HG02885 (cell line): ENCODE measurements around the gene AVPR2.
A peak's percentile ranks its signal among the peaks of the same experiment; 100 is the strongest.

Source experiments
- ATAC-seq: cut with Tn5 transposase; IDR thresholded peaks from one replicate; pipeline ENCODE4 v1.9.1; 2021; ENCODE audit warnings: mild to moderate bottlenecking; ENCODE audit not compliant: unreplicated experiment, poor library complexity

The AVPR2 gene

GRCh38 chrX:153947009-153947769 is 42.7 kb downstream of the AVPR2 start:
- ATAC-seq, result peak; percentile 83

DNA sequence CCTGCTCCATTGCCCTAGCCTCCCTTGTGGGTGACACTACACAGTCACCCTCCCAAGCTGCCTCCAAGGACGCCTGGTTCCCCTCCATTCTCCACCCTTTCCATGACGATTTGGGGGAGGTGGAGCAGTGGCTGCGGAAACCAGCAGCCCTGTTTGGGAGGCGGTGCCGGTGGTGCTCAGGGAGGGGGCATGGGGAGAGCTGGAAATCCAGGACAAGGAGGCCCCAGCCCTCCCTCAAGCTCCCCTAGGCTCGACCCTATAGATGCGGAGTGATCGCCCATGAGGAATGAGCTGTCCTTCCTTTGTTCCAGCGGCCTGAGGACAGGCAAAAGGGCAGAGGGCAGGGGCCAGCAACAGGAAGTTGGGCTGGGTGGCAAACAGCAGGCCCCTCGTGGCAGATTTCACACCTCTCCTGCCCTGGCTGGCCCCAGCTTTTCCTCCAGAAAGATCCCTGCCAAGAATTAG is 43.6 kb downstream of the AVPR2 start:
- no peak for ATAC-seq

- ATAC-seq, result no peak
Observed at GRCh38 chrX:153948847-153949805, 44.7 kb downstream of the AVPR2 start.

DNA sequence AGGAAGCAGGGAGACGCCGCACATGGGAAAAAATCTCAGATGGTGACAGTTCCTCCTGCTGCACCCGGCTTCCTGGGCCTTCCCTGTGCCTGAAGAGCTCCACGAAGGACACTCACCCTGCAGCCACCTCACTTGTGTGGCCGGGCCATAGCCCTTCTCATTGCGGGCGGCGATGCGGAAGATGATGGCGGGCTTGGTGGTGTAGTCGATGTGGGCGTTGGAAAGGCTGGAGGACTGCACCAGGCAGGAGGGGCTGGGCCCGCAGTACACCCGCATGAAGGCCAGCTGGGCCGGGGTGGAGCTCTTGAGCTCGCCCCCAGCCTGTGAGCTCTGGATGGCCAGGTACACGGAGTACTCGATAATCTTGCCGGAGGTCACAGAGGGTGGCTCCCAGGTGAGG is 45.7 kb downstream of the AVPR2 start:
- no peak for ATAC-seq

DNA sequence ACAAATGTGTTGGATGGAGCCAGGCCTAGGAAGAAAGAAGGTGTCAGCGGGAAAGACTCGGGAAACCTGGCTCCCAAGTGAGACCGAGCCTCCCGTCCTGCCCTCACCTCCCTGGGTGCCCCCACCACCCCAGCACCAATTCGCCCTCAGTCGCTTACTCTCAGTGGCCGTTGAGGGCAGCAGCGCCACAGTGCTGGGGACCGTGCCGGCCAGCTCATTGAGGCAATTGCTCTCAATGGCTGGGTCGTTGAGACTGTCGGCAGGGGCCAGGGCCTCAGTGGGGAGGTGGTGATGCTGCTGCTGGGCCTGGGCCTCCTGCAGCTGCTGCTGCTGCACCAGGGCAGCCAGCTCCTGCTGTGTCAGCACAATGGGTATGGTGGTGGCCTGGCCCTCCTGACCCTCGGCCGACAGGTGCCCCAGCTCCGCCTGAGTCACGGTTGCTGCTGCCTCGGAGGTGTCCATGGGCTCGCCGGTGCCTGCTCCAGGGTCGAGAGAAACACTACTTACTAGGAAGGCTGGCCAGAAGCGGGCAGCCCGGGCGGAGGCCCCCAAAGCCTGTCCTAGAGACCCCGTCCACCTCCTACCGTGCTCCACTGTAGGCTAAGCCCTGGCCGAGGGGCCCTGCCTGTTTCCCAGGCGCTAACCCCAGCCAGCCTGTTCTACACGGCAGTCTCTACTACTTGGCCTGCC is 47.4 kb downstream of the AVPR2 start:
- no peak for ATAC-seq

GRCh38 chrX:153952373-153953026 is 48.0 kb downstream of the AVPR2 start:
- ATAC-seq, result no peak

DNA sequence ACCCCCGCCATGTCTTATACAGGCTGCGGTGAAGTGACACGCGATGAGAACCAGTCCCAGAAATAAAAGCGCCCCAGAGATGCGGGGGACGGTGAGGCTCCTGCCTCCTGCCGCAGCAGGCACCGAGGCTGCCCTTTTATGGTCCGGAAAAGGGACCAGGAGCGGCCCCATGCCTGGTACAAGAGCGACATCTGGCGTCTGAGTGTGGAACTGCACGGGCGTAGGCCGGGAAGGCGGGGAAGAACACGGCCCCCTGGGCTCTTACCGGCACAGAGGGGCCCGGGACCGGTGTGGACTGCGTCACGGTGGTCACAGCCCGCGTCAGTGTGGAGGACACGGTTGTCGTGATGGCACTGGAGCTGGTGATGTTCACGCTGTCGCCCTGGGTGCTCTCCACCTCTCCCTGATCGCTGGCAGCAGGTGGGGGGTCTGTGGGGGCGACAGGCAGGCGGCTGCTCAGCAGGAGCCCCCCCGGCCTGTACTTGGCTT is 48.9 kb downstream of the AVPR2 start:
- peak; percentile 72 for ATAC-seq

DNA sequence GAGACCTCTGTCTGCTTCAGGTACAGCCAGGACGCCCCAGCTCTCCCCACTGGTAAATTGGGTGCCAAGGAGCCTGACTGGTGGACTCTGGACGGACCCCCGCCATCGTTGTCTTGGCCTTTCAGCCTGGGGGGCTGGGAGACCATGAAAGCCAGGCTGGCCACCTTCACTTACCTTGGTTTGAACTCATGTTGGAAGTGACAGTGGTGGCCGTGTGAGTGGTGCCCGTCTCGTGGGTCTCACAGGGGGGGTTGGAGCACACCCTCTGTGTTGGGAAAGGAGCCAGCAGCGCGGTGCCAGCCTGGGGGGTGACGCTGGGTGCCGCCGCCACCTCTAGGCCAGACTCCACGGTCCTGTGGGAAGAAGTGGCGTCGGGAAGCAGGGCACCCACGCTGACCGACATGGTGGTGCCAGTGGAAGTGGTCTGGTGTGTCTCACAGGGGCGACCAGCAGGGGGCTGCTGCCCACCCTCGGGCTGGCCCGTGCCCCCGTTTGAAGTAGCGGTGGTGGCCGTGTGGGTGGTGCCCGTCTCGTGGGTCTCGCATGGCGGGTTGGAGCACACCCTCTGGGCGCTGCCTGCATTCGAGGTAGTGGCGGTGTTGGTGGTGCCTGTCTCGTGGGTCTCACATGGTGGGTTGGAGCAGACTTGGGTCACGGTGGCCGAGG is 49.6 kb downstream of the AVPR2 start:
- ATAC-seq, result no peak

- ATAC-seq, result no peak
Observed at GRCh38 chrX:153954558-153955227, 50.2 kb downstream of the AVPR2 start.

- no peak for ATAC-seq
Observed at GRCh38 chrX:153955228-153955732, 50.8 kb downstream of the AVPR2 start.

DNA sequence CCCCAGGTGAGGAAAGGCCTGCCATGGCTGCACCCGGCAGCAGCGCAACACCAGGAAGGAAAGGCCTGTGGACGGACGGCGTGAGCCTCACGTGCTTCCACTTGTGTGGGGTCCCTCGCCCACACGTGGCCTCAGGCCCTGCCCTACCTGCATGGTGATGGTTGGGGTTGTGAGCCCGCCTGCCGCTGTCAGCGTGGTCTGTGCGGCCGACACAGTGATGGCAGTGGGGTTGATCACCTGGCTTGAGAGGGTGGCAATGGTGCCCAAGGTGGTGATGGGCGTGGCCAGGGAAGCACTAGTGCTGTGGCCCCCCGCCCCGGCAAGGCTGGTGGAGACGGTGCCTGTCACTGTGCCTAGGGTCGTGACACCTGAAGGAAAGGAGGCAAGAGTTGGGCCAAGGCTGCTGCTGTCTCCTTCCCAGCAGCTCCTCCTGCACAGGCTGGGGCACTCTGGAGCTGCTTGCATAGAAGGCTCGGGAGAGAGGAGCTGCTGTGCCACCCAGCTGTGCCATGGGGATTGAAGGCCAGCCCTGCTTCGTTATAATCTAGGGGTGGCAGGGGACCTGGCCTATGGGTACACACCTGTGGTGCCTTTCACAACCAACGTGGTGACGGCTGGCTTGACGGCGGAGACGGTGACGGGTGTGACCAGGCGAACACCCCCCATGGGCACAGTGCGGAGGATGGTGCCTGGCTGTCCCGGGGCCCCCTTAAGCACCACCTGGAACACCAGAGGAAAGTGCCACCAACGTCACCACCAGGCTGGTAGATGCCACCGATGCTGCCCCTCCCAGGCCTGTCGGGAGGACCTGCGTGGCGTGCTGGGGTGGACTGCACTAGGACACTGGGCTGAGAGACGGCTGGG is 51.8 kb downstream of the AVPR2 start:
- ATAC-seq, result no peak
